ENCODE results near the gene BCLAF1.

GRCh38 chr6:136250686-136251008 lies 39.0 kb downstream of the BCLAF1 start:
- no peak for TF ChIP-seq CTCF (IDR thresholded peaks at IDR 0.05; ENCODE audit: insufficient read depth, low read depth, low read length)
- TF ChIP-seq EZH2 (IDR thresholded peaks at IDR 0.05; ENCODE audit: insufficient read depth, low read length): no peak

All from astrocyte (in vitro differentiated cells and primary cell).